Anterior cingulate cortex (tissue), 58 donors: ENCODE results near the gene TEPSIN.
A peak's percentile ranks its signal among the peaks of the same experiment; 100 is the strongest.

Experiments
- DNase-seq, 58 donors: peaks; one replicate each; lab custom pipeline; 2025; lab: John Stamatoyannopoulos, UW

The TEPSIN gene

DNA sequence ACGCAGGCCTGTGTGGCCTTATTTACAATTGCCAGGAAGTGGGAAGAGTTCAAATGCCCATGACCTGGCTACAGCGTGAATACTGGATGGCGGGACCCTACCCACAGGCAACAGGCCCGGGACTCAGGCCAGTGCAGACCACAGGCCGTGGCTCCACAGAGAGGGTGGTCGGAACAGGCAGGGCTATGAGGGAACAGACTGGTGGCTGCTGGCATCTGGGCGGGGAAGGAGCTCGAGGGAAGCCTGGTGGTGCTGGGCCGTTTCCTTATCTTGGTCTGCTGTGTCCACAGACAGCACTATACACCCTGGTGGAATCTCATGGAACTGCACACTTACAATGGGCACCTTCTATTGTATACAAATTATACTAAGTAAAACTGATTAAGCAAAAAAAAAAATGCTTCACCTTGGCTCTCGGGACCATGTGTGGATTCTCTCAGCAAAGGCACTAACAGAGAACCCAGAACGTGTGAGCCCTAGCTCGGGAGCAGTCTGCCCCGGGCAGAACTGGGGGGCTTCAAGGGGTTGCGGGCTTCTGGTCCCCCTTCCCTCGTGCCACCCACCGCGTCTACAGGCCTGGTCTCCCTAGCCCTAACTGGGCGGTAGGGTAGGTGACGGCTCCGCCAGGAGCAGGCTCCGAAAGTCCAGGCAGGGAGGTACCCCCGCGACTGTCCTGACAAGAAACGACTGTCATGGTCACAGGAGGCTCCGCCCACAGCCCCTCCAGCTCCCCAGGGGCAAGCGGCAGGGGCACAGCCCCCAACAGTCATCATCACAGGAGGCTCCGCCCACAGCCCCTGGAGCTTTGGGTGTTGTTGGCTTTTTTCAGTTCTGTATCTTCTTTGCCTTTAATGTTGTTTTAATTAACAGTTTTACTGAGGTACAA is 37.9 kb downstream of the TEPSIN start:
- peak in 43 of 58 donors; percentile 4 to 65 (median 30) for DNase-seq

DNA sequence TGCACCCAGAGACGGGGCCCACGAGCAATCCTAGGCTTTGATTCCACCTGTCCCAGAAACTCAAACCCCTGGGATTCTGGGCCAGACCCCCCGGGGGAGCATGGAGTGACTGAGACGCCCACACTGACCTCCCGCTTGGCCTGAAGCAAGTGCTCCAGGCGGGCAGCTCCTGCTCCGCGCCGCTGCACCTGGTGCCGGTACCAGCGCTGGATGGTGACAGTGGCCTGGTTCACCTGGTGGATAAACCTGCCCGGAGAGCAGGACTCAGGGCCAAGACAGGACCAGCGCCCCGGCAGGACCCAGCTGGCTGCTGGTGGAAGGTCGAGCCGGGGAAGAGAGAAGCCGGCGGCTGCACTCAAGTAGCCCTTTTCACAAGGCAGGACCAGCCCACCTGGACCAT is 38.7 kb downstream of the TEPSIN start:
- no peak for DNase-seq

DNA sequence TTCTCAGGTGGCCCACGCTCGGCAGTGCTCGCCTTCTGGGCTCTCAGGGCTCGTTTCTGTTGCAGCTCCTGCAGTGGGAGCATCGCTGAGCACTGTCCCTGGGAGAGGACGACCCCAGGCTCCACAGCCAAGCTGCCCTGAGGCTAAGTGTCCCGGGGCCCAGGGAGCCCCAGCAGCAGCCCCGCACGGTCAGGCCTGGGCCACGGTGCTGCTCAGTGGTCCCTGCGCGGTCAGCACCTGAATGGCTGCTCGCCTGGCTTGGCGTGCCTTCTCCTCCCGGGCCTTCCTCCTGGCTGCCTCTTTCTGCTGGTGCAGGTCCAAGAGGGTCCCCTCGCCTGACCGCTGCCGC is 39.4 kb downstream of the TEPSIN start:
- DNase-seq: no peak

DNA sequence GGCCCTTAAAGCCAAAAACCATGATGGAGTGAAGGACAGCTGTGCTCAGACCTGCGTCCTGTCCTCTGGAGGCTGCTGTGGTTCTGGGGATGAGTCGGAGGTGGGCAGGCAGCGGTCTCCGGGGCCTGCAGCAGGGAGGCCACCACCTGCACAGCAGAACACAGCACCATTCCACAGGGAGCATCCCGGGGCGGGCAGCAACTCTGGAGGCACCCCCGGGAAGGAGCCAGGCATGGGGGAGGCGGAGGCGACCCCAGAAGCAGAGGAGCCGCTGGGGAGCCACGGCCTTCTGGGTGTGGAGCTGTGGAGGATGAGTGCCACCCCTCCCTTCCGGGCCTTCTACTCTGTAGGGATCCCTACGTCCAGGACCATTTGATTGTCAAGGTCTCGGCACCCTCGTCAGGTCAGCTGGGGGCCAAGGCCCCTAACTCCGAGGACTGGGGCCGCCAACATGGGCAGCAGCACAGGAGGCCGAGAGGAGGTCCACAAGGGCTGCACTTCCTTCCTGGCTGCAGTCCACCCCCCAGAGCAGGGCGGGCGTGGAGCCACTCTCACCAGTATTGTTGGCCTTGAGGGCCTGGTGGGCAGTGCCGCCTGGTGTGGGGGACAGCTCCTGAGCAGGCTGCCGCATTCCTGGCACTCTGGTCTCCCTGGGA is 39.9 kb downstream of the TEPSIN start:
- DNase-seq: no peak

DNA sequence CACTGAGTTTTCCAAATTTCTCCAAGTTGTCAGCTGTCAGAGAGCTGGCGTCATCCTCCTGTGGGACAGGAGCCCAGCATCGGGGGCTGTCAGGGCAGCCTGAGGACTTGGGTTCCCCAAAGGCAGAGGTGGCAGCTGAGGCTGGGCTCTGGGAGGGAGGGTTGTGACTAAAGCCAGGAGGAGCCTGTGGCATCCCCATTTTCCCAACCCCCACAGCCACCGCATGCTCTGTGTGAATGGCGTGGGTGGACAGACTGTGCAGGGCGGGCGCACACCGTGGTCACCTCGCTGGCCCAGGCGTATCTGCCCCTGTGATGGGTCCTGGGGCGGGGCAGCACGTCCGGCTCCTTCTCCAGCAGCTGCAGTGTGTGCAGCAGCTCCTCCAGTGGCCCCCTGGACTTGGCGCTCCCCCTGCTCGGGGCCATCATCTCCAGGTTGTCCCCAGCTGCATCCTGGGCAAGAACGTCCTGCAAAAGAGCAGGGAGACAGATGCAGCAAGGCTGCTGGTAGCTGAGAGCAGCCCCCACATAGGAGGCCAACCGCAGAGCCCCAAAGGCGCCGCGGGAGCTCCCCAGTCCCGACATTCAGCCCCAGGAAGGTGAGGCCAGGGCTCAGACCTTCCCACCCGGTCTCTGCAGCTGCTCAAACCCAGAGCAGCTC is 40.9 kb downstream of the TEPSIN start:
- DNase-seq: no peak

DNA sequence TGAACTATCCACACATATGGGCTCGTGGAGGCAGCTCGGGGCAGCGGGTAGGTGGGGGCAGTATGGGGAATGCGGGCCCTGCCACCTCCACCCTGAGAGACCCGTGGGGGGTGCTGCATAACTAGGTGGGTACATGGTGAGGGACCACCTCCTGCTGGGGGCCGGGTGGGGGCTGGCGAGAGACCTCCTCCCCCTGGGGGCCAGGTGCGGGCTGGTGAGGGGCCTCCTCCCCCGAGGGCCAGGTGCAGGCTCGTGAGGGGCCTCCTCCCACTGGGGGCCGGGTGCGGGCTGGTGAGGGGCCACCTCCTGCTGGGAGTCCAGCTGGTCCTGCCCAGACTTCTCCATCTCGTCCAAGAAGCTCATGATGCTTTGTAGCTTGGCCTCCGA is 41.5 kb downstream of the TEPSIN start:
- no peak for DNase-seq

DNA sequence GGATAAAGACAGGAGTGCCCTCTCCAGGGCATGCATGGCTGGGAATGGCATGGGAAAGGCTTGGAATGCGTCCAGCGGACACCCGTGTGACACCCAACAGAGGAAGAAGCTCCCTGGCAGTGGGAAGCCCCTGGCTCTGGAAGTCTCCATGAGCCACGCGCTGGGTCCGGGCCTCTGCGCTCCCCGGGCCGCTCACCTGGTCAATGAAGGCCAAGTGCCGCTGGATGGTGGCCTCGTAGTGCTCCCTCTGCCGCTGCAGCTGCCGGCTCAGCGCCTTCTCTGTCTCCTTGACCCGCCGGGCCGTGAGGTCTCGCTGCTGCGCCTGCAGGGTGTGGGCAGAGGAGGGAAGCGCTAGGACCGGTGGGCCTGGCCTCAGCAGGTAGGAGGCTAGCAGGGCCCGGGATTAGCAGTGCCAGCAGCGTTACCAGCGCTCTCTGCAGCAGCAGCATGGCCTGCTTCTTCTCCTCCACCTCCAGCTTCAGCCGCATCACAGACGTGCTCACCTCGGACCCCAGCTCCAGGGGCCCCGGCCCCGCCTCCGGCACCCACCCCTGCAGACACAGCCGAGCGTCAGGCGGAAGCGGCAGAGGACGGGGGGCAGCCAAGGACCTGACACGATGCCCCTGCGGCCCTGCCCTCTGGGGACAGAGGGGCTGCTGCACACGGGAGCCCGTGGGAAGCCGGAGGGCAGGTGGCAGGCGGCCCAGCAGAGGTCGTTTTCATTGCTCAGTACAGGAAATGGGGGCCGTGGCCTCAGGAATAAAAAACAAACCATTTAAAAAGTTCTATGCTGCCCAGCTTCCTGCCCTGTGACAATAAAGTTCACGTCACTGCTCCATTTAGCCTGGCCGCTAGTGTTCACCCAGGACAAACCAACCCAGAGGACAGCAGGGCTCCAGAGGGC is 42.1 kb downstream of the TEPSIN start:
- no peak for DNase-seq

DNA sequence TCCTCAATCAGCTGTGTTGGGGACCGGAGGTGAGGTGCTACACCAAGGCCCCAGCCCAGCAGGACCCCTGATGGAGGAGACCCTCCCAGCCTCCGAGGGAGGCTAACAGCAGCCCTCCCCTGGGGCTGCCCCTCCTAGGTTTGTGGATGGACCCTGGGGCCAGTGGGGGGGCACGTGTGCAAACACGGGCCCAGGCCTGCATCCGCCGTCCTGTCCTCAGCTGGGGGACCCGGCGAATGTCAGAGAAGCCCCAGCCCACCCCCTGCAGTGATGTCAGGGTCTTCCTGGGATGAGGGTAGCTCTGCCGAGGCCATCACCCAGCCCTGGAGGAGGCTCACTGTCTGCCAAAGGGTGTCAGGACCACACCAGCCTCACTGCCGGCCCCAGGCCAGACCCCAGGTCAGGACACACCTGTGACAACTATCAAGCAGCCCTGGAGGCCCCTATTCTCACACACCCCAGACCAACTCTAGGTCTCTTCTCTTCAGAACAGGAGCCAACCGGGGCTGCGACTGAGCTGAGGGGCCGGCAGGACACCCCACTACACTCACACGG is 42.8 kb downstream of the TEPSIN start:
- no peak for DNase-seq

DNA sequence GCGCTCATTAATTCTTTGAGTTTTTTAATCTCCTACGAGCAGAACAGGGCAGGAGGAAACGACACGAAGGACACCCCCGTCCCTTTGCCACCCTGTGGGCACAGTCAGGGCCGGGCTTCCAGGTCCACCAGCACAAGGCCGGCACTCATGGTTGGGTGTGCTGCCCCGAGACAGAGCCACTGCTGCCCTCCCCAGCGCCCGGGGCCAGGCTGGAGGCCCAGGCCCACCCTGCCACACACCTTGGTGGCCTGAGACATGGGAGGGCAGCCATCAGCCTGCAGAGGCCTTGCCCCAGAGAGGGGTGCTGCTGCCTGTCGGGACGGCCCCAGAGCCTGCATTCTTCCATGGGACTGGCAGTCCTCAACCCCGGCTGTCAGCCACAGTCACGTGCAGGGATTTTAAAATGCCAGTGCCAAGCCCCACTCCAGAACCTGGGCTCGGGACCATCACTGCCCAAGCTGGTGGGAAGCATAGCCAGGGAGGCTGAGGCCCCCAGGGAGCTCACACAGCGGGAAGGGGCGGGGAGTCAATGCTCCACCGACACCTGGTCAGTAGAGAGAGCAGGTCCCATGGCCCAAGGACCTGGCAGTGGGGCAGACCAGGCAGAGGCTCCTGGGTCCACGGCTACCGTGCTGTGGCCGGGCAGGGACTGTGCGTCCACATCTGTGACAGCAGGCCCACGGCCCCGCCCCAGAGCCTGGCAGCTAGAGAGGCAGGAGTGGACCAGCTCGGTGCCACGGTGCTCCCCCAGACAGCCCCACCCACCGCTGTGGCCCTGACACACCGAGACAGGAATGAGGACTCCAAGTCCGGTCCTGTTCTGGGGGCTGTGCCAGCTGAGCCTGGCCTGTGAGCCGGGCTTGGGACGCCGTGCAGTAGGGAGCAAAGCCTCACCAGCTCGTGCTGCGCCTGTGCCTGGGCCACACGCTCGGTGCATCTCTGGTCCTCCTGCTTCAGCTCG is 43.6 kb downstream of the TEPSIN start:
- DNase-seq: no peak

DNA sequence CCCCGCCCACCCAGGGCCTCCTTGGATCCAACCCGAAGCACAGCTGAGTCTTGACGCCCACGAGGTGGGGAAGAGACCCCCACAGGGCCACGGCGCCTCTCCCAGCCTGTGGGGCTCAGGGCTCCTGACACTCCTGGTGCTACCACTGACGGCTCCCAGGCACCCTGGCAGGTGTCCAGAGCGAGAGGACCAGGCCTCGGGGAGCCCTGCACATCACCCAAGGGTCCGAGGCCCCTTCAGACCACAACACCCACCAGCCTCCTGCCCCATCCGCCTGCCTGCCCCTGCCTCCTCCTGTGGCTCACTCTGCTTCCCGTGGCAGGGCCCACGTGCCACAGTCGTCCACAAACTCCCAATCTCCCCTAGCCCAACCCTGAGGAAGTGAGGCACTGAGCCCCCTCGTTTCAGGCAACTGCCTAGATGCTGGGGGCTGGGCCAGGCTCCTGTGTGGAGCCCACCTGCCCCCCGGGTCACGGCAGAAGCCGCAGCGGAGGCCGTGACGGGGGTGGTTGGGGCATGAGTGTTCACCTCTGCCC is 44.6 kb downstream of the TEPSIN start:
- no peak for DNase-seq

DNA sequence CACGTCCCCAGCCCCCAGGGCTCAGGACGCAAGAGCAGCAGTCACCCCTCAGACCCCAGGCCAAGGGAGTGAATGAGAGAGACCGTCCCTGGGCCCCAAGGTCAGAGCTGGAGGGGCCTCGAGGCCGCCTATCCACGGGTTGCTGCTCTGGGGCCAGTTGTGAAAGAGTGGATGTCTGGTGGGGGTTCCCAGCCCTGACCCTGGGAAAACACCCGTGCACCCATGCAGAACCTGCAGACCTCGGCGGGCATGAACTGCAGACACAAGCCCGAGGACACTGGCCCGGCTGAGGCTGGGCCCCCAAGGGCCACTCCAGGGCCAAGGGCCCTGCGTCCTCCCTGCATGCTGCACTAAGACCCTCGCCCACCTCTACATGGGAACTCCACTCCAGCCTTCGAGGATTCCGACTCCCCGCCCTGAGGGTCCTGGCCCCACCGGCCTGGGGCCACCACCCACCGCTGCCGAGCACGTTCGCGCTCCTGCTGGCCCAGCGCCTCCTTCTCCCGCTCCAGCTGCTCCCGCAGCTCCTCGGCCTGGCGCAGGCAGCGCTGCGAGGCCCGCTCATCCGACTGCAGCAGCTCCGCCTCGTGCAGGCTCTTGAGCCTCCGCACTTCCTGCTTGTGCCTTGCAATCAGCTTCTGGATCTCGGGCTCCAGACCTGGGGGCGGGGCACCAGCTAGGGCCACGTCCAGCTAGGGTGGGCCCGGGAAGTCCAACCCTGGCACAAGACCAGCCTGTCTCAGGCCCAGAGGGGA is 45.2 kb downstream of the TEPSIN start:
- no peak for DNase-seq

DNA sequence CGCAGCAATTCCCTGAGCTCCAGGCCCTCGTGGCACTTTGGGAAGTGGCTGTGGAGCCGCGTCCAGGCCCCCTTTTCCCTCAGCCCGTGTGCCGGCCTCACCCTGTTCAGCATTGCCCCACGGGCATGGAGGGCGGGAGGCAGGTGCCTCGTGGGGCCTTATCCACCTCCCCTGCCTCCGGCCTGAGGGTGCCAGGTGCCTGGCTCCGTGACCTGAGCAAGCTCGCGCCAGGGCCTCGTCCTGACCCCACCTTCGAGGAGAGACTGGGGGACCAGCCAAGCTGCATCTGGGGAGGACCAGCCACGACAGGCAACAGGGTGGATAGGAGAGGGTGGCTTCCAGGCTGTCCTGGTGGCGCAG is 45.8 kb downstream of the TEPSIN start:
- no peak for DNase-seq

DNA sequence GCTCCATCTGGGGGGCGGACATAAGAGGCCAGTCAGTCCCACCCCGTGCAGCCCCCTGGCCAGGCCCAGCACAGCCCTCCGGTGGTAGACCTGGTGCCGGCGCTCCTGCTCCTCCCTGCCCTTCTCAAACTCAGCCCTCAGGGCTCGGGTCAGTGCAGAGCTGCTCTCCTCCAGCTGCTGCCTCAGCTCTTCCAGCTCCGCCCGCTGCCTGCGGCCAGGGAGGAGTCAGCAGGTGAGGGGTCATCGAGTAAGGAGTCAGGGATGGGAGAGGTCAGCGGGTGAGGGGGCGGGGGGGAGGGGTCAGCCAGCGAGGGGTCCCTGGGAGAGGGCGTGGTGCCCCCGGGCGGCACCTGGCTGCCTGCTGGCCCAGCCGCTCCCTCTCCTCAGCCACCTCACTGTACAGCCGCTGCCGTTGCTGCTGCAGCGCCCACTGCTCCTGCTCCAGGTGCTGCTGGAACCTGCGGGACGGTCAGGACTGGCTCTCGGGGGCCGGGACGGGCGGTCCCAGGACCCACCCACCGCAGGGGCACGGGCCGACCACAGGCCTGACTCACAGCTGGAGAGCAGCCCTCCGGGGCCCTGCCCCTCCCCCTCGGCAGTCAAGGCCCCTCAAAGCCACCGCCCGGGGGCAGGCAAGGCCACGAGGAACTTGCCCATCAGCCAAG is 46.3 kb downstream of the TEPSIN start:
- DNase-seq: no peak

DNA sequence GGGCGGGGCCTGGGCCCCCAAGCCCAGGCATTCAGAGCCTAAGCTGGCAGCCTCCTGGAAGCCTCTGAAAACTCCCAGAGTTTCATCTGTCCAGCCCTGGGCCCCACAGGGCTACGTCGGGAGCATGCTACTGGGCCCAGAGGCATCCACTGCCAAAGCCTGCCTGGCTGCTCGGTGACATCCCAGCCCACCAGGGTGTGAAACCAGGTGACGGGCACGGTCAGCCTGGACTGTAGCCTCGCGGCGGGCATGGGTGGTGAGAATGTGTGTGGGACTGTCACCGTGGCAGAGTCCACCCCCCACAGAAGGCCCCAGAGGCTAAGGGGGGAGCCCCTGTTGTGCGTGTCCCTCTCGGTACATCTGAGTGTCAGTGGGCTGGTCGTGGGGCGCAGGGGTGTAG is 47.2 kb downstream of the TEPSIN start:
- DNase-seq: no peak

DNA sequence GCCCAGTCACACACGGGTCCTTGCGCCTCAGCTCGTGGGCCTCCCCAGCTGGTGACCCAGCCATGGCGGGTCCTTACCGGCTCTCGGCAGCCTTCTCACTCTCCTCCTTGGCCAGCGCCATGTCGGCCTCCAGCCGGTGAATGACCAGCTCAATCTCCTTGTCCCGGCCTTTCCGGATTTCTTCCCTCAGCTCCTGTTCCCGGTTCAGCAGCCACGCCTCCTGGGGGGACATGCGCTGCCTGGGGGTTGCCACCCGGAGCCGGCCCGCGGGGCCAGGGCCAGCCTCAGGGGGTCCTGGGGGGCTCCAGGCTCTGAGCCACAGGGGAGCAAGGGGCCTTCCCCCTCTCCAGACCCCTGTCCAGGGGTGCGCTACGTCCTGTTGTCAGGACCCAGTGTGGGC is 47.7 kb downstream of the TEPSIN start:
- DNase-seq: no peak

DNA sequence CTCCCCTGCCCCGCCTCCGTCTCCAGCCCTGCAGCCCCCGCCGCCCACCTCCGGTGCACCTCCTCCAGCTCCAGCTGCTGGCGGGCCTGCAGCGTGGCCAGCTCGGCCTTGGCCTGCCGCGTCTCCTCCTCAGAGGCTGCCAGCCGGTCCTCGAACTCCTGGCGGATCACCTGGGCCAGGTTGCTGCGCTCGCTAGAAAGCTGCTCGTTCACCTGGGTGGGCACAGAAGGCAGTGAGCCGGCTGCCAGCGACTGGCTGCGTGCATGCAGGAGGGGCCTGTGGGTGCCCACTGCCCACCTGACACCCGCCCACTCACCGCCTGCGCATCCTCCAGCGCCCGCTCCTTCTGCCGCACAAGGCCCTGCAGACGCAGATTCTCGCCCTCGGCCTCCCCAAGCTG is 48.3 kb downstream of the TEPSIN start:
- no peak for DNase-seq

DNA sequence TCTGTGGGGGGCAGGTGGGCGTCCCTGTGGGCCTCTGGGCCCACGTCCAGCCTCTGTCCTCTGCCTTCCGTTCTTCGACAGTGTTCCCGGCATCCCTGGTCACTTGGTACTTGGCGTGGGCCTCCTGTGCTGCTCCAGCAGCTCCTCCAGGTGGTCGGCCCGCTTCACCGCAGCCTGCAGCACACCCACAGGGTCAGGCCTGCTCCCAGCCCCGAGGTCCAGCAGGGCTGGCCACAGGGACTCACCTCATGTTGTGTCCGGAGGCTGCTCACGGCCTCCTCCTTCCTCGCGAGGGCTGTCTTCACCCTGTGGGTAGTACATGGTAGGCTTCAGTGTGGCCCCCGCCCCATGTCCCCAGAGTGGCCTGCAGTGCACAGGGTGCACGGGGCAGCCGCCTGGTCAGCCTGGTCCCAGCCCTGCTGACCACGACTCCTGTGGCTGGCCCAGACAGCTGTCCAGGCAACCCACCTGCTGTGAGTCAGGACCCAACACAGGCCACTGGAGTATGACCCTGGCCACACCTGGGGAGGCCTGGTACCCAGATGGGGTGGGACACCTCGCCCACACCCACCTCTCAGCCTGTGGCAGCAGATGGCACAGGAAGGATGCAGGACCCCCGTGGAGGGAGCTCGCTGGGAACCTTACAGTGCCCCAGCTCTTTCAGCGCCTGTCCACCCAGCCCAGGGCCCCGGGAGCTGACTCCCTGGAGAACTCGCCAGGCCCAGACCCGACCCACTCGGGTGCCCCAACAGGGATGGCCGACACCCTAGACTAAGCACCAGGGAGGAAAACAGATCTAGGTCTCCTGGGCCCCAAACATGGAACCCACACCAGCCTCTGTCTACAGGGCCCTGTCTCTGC is 49.0 kb downstream of the TEPSIN start:
- DNase-seq: peak in 20 of 58 donors; percentile 1 to 49 (median 25)
